K562 (cell line): ENCODE measurements around the gene KIF12. TPM values are rescaled to one million over a fixed set of nuclear protein-coding genes. Genes with fewer than 3 reads are reported as not detected.

ENCODE experiments used
- ATAC-seq: fragments of 200-7000 bp; cut with Tn5 transposase; 3 replicates; pipeline ENCODE4 v1.9.1; 2020; ENCODE audit warnings: moderate library complexity
- BruUV-seq: library from RNA; stranded (reverse); fragments of 400-500 nt; replicated peaks from 2 replicates; lab custom pipeline; 2021; lab: Mats Ljungman, UMichigan
- CTCF ChIA-PET: fragments of 300-600 bp; formaldehyde crosslinking; extraction: SDS; loops from one replicate; lab custom pipeline; 2021; ENCODE audit warnings: low intra/inter-chr PET ratio; lab: Yijun Ruan, JAX
- POLR2A ChIA-PET: fragments of 300-600, 350-650 bp; sonication (Branson Sonifier 250); formaldehyde crosslinking; extraction: SDS; loops from one replicate; lab custom pipeline; 2021; ENCODE audit warnings: antibody characterized with exemption, inconsistent platforms; lab: Yijun Ruan, JAX
- DNase-seq, 4 experiments: peaks; one replicate each; pipeline versions ENCODE4 v3.0.0 to v3.0.0-alpha.2; 2011 to 2018; ENCODE audit warnings: low spot score in 3 of 4, mixed read lengths in 3 of 4; ENCODE audit errors: extremely low read depth in 1 of 4
- FAIRE-seq: peaks from 2 replicates; lab custom pipeline; 2011; peaks lifted over from hg19 to GRCh38; lab: Jason Lieb, UNC
- H2AFZ ChIP-seq: 2 replicates; pipeline ENCODE4 v1.6.0; 2011; ENCODE audit warnings: low read depth, low read length, control low read depth, inconsistent platforms
- H3K27ac ChIP-seq: fragments of 200-600 bp; 3 replicates; pipeline ENCODE4 v1.8.0; 2011; ENCODE audit warnings: low read depth, mild to moderate bottlenecking, control low read depth, inconsistent platforms, low read length, moderate library complexity, mixed read lengths; ENCODE audit errors: extremely low read depth
- H3K27me3 ChIP-seq, 2 experiments: fragments of 300-600 bp in 1 of 2; 2 replicates in 1 of 2; 3 replicates in 1 of 2; pipeline versions ENCODE4 v1.6.0 to v1.8.0; 2011; ENCODE audit warnings: inconsistent platforms in 2 of 2, low read length in 2 of 2, mild to moderate bottlenecking in 1 of 2, mixed read lengths in 1 of 2, moderate library complexity in 1 of 2; ENCODE audit not compliant: control insufficient read depth in 2 of 2, insufficient read depth in 2 of 2
- H3K36me3 ChIP-seq: fragments of 300-600 bp; 3 replicates; pipeline ENCODE4 v1.8.0; 2011; ENCODE audit warnings: mild to moderate bottlenecking, low read length, inconsistent platforms; ENCODE audit not compliant: control insufficient read depth, insufficient read depth
- H3K4me1 ChIP-seq, 2 experiments: fragments of 200-600 bp in 1 of 2; replicated peaks in 1 of 2; 2 replicates in 1 of 2; 3 replicates in 1 of 2; pipeline versions ENCODE4 v1.5.1 to v1.8.0; 2011; ENCODE audit warnings: inconsistent platforms in 2 of 2, low read length in 2 of 2, mild to moderate bottlenecking in 1 of 2, mixed read lengths in 1 of 2, moderate library complexity in 1 of 2; ENCODE audit not compliant: control insufficient read depth in 2 of 2, insufficient read depth in 2 of 2
- H3K4me2 ChIP-seq: 2 replicates; pipeline ENCODE4 v1.6.1; 2011; ENCODE audit warnings: low read length, control low read depth, inconsistent platforms, mixed read lengths; ENCODE audit not compliant: insufficient read depth
- H3K4me3 ChIP-seq: fragments of 200-600 bp; sonication (generic), shearing (Covaris generic); 2 replicates; pipeline ENCODE4 v1.5.1; 2016; ENCODE audit warnings: control low read depth, inconsistent platforms
- H3K79me2 ChIP-seq: fragments of 200-600 bp; 3 replicates; pipeline ENCODE4 v1.8.0; 2011; ENCODE audit warnings: low read length, inconsistent platforms; ENCODE audit not compliant: control insufficient read depth, insufficient read depth
- H3K9ac ChIP-seq, 2 experiments: 2 replicates each; pipeline versions ENCODE4 v1.6.0 to v1.6.1; 2011; ENCODE audit warnings: low read depth in 2 of 2, low read length in 2 of 2, control low read depth in 1 of 2, inconsistent platforms in 1 of 2, mild to moderate bottlenecking in 1 of 2, mixed read lengths in 1 of 2; ENCODE audit not compliant: insufficient read depth in 1 of 2
- H3K9me1 ChIP-seq: one replicate; pipeline ENCODE4 v1.6.0; 2011; ENCODE audit warnings: inconsistent platforms, mild to moderate bottlenecking, low read length, moderate library complexity; ENCODE audit not compliant: control insufficient read depth, insufficient read depth
- H3K9me3 ChIP-seq: replicated peaks from 2 replicates; pipeline ENCODE4 v1.5.1; 2011; ENCODE audit warnings: low read depth, low read length, inconsistent platforms; ENCODE audit not compliant: control insufficient read depth, insufficient read depth
- H4K20me1 ChIP-seq: replicated peaks from 2 replicates; pipeline ENCODE4 v1.6.1; 2011; ENCODE audit warnings: low read length, inconsistent platforms, mixed read lengths; ENCODE audit not compliant: control insufficient read depth, insufficient read depth
- BHLHE40 ChIP-seq: IDR thresholded peaks from 2 replicates; pipeline ENCODE4 v1.6.1; 2011; ENCODE audit warnings: low read length, improper control_type of control experiment
- BRD9 ChIP-seq: fragments of 450-650 bp; IDR thresholded peaks from 2 replicates; pipeline ENCODE4 v1.6.1; 2018; ENCODE audit warnings: low read depth; ENCODE audit not compliant: partially characterized antibody
- MCM2 ChIP-seq: fragments of 450-650 bp; IDR thresholded peaks from 2 replicates; pipeline ENCODE4 v1.6.1; 2017; ENCODE audit warnings: low read depth, mild to moderate bottlenecking
- PREB ChIP-seq: sonication (generic); formaldehyde crosslinking; IDR thresholded peaks from 2 replicates; pipeline ENCODE4 v1.8.1; 2023; ENCODE audit warnings: mild to moderate bottlenecking, missing genetic modification reagents
- REST ChIP-seq, 2 experiments: fragments of 450-650 bp; formaldehyde crosslinking in 1 of 2; IDR thresholded peaks; 2 replicates each; pipeline versions ENCODE4 v1.4.0 to v1.6.1; 2014 to 2020; ENCODE audit warnings: mild to moderate bottlenecking in 2 of 2, borderline replicate concordance in 1 of 2, low read depth in 1 of 2
- SIN3B ChIP-seq: fragments of 450-650 bp; IDR thresholded peaks from 2 replicates; pipeline ENCODE4 v1.6.1; 2017; ENCODE audit warnings: low read depth, mild to moderate bottlenecking, moderate library complexity
- STAT6 ChIP-seq: sonication (generic); formaldehyde crosslinking; IDR thresholded peaks from 2 replicates; pipeline ENCODE4 v1.8.1; 2023; ENCODE audit warnings: mild to moderate bottlenecking, missing genetic modification reagents
- THAP7 ChIP-seq: fragments of 250-450 bp; sonication (Bioruptor Pico); IDR thresholded peaks from 2 replicates; pipeline ENCODE4 v1.5.0; 2021
- ZNF436 ChIP-seq: fragments of 250-450, 450-650 bp; sonication (Bioruptor Pico); formaldehyde crosslinking; IDR thresholded peaks from 2 replicates; pipeline ENCODE4 v1.7.0; 2020; ENCODE audit warnings: mild to moderate bottlenecking
- WGBS: fragments of 100-300 bp; shearing (Covaris generic); methylation state at CpG from one replicate; pipeline ENCODE4 v1.1.6; 2016; ENCODE audit warnings: low coverage, mixed read lengths; ENCODE audit not compliant: insufficient coverage; ENCODE audit errors: missing lambda C conversion rate; 5-methylcytosine and 5-hydroxymethylcytosine counted together
- in situ Hi-C: fragments of 300-500 bp; cut with MboI; formaldehyde crosslinking; loops from 4 replicates; pipeline ENCODE4 v1.15.0; 2018; ENCODE audit warnings: inconsistent platforms, mixed read lengths
- intact Hi-C: fragments of 100-400 bp; cut with micrococcal nuclease; formaldehyde crosslinking; loops from 2 replicates; pipeline ENCODE4 v1.14.2; 2022
- polyA plus RNA-seq, 8 experiments: library from polyadenylated mRNA; depleted of rRNA in 4 of 8; stranded (reverse) in 5 of 8; unstranded in 3 of 8; fragments of >200 nt; fragmentation: Nextera tagmentation in 2 of 8; fragmentation: Illumina TruSeq in 1 of 8; extraction: Ambion mirVana in 2 of 8; extraction: Trizol in 1 of 8; gene quantifications; 2 replicates each; pipeline versions ENCODE4 v1.2.1 to v1.2.3, GENCODE V29; 2011 to 2014; ENCODE audit warnings: inconsistent platforms in 1 of 8, missing spikeins in 1 of 8
- total RNA-seq, 7 experiments: library from RNA; depleted of rRNA in 6 of 7; stranded (reverse); fragments of >200 nt in 6 of 7; fragmentation: Illumina TruSeq in 2 of 7; extraction: Trizol in 2 of 7; gene quantifications; 2 replicates each; pipeline versions ENCODE4 v1.2.1 to v1.2.3, GENCODE V29; 2011 to 2021; ENCODE audit warnings: low replicate concordance in 1 of 7

KIF12 gene
- total and polyA plus RNA-seq, 9 of the 15 experiments (the other 6 are each of a cell fraction or from before 2014, with no cell fraction given) = not detected

- Histone ChIP-seq H3K27me3 (peaks cover 0 to 20% of the 10 kb centered on the region in 2 experiments; a peak in 2 of 5 replicates), H3K79me2 (no peaks in the 10 kb centered on the region), H3K4me2 (no peak overlapping the region), H3K36me3 (peaks cover 12% of the 10 kb centered on the region; the same call in 2 of the 3 replicates), H3K9me1 (no peaks in the 10 kb centered on the region), H3K27ac (no peak overlapping the region), H3K9me3 (no peaks in the 10 kb centered on the region), H3K4me1 (no peaks in the 10 kb centered on the region), H2AFZ (no peak overlapping the region), H4K20me1 (no peaks in the 10 kb centered on the region), H3K4me3 (no peak overlapping the region), H3K9ac (no peak overlapping the region)
- WGBS = 56% methylated on average over 11 of the region's 11 CpGs
- BruUV-seq = no TSS peak
- ChIA-PET CTCF (no interaction called here), POLR2A (interaction anchor here (0.7 to 0.8 kb wide), 3 partner anchors 8 to 316 kb away, joined by 3 read pairs; no protein-coding TSS in a partner anchor)
- intact Hi-C loops (no loop called here), in situ Hi-C loops (no loop called here)
- FAIRE-seq (no peak), DNase-seq (no peak), ATAC-seq (no peak)
- TF ChIP-seq SIN3B (no peak), THAP7 (CRISPR knock-in tag) (no peak), MCM2 (no peak), ZNF436 (CRISPR knock-in tag) (no peak), STAT6 (CRISPR knock-in tag) (no peak), BRD9 (no peak), BHLHE40 (no peak), REST (IDR thresholded peaks at IDR 0.05; ENCODE audit: borderline replicate concordance) (no peak), REST (CRISPR knock-in tag; IDR thresholded peaks at IDR 0.05; ENCODE audit: low read depth) (no peak), PREB (CRISPR knock-in tag) (no peak)
Observed at GRCh38 chr9:114050226-114050568, 48.9 kb downstream of the KIF12 start.
